NCI-H526 treated with DMSO at 0.1 percent for 48 hours (cell line): ENCODE results near the gene AUTS2.

ENCODE experiments used
- DNase-seq: peaks from one replicate; lab custom pipeline; 2025; lab: John Stamatoyannopoulos, UW

The AUTS2 gene

GRCh38 chr7:69624435-69625230, 26.4 kb downstream of the AUTS2 start:
- DNase-seq = no peak

DNA sequence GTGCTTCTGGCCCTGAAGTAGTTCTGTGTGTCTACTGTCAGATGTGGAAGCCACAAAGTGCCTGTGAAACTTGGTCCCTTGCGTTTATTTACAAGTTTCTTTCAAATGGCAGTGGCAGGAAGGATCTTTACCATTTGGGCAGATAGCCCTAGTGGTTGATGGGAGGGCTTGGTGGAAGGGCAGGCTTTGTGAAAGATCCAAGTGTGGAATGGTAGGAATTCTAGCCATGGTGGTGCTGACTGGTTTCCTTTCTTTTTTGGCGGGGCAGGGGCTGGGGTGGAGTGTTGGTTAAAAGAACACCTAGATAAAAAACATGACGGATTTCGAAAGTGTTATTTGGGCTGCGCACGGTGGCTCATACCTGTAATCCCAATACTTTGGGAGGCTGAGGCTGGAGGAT, 27.0 kb downstream of the AUTS2 start:
- no peak for DNase-seq

DNA sequence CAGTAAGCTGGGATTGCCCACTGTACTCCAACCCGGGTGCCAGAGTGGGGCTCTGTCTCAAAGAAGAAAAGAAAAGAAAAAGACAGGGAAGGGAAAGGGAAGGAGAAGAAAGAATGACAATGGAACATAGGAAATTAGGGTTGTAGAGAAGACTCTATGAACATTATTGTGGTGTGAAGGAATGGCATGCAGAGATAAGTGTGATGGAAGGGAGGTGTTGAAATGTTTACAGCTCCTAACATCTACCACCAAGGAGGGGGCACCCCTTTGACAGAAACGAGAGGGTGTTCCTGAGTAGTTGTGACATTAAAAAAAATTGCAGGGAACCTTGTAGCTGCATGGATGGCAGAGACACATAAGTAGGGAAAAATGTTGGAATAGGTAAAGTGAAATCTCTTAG, 27.5 kb downstream of the AUTS2 start:
- DNase-seq = no peak

DNA sequence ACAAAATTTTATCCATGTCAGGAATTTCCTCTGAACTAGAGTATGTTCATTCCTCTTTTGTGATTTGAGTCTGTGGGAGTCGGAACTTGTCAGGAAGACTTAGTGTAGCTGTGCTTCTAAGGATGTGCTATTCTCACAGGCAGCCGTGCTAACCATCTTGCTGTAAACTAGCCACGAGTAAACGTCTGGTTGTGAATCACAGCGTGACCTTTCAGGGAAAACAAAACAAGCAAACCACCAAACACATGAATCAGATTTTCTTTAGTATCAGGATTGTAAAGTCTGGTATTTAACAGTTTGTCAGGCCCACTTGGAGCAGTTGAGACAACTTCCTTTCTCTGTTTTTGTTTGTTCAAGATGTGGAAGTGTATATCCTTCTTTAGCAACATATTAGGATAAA, 32.0 kb downstream of the AUTS2 start:
- DNase-seq = no peak

DNA sequence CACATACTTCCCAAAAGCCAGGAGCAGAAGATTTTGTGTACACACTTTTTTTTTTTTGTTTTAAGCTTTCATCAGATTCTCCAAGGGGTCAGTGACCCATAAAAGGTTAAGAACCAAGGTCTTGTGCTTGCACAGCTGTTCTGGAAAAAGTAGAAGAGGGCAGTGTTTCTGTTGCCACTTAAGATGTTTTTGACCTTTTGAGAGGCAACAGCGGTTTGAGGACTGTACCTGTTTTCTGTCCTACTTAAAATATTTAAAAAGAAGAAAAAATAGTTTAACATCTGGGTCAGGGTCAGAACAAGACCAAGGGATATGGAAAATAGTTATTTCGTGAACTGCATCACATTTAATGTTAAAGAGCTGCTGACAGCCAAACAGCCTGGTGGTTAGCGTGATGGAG, 32.9 kb downstream of the AUTS2 start:
- DNase-seq = no peak

DNA sequence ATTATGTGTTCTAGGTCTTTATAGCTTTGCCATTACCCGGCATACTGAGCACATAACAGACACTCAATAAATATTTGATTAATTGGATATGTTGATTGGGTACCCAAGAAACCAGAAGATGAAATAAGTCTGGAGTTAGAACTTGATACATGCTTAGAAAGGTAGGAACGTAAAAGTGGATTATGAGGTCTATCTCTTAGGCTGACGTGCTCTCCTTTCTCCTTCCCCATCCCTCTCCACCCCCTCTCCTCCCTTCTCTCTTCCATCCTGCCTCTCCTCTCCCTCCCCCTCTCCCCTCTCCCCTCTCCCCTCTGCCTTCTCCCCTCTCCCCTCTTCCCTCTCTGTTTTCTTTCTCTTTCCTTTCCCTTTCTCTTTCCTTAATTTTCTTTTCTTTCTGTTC, 34.0 kb downstream of the AUTS2 start:
- no peak for DNase-seq

- no peak for DNase-seq
Measured at GRCh38 chr7:69633122-69633831, 35.0 kb downstream of the AUTS2 start.

- DNase-seq = no peak
Measured at GRCh38 chr7:69635555-69636185, 37.4 kb downstream of the AUTS2 start.

DNA sequence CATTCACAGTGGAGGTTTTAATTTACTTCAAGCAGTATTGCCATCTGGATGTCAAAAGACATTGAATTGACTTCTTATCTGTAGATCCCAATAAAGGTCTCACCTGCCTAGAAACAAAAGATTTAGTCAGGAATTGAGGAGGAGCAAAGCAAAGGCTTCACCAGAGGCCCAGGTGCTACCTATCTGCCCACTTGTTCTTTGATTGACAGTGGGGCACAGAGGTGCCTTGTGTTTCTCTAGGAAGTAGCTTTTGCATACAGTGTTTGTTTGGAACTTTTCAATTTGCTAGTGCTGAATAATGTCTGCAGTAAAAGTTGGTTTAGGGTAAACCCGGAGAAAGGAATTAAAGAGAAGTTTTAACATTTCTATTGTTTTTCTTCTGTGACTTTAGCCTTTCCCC, 40.4 kb downstream of the AUTS2 start:
- DNase-seq = no peak

GRCh38 chr7:69640216-69640615, 41.9 kb downstream of the AUTS2 start:
- DNase-seq = no peak

DNA sequence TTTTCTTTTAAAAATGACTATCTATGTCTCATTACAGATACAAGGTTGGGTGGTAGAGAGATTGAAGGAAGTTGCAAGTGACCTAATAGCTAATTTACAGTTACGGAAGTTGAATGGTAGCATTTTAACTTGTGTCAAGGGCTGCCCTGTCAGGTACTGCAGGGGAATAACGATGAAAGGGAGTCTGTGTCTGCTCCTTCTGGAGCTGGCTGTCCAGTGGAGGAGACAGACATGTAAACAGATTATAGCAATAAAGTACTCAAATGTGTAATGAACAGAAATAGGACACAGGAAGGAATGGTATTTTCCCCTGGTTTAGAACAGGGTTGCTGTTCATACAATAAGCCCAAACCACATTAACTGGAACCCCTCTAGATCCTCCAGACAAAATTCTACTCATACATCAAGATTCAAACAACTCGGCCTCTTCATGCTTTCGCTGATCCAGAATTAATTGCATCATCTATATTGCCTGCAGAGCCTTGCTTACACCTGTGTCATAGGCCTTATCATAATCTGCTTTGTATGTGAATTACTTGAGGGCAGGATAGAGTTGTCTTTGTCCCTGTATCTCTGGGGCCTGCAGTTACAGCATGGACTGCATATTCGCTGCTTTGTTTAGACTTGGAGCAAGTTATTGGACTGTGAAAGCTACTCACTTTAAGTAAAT, 42.8 kb downstream of the AUTS2 start:
- no peak for DNase-seq

DNA sequence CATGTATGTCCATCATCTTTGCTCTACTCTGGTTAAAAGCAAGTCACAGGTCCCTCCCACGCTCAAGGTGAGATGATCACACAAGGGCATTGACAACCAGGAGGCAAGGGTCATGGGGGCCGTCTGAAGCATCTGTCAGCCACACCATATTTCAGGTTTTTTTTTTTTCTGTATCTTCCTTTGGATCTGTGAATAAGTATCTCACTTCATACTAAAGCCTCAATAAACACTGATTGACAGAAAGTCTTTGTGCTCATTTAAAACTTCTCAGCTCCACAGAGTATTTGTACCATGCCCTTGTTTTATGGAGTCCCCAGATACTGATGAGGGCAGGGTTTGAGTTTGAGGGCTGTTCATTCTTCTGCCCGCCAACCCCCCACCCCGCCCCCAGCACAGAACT, 45.0 kb downstream of the AUTS2 start:
- DNase-seq = no peak

DNA sequence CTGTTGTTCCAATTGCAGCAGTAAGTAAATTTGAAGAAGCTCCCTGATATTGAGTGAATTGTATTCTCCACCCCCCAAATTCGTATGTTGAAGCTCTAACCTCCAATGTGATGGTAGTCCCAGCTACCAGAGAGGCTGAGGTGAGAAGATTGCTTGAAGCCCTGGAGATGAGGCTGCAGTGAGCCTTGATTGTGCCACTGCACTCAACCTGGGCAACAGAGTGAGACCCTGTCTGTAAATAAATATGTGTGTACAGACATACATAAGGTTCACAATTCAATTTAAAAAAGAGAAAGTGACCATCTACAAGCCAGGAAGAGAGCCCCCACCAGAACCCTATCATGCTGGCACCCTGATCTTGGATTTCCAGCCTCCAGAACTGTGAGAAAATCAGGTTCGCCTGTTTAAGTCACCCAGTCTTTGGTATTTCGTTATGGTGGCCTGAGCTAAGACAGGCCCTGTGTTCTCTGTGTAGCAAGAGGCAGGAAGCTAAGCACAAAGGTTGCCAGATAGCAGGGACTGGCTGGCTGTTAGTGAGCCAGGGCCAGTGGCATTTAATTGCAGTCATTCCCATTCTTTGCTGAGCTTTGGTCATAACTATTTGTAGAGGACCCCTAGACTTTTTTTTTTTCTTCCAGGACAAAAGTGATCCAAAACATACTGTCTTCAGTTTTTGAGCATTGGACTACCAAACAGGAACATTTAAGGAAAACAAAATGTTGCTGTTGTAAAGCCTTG, 45.6 kb downstream of the AUTS2 start:
- no peak for DNase-seq

GRCh38 chr7:69645683-69646082, 47.4 kb downstream of the AUTS2 start:
- DNase-seq = no peak

GRCh38 chr7:69651101-69651590, 52.9 kb downstream of the AUTS2 start:
- no peak for DNase-seq

GRCh38 chr7:69652947-69653701, 54.8 kb downstream of the AUTS2 start:
- DNase-seq = no peak

- no peak for DNase-seq
Measured at GRCh38 chr7:69653806-69654205, 55.5 kb downstream of the AUTS2 start.

DNA sequence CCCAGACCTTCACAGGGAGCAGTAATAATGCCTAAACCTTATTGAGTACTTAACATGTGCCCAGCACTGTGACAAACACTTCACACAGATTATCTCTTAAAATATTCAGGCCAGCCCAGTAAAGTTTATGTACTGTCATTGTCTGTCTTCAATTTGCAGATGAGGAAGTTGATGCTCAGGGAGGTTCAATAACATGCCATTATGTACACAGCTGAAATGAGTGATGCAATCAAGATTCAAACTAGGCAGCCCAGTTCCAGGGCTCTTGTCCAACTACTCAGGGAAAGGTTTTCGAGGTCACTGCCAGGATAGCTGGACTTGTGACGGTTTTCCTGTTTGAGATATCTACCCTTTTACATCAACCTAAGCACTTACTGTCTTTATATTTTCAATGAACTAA, 56.1 kb downstream of the AUTS2 start:
- DNase-seq = peak; percentile 48

GRCh38 chr7:69654849-69655707, 56.8 kb downstream of the AUTS2 start:
- peak; percentile 24 for DNase-seq

DNA sequence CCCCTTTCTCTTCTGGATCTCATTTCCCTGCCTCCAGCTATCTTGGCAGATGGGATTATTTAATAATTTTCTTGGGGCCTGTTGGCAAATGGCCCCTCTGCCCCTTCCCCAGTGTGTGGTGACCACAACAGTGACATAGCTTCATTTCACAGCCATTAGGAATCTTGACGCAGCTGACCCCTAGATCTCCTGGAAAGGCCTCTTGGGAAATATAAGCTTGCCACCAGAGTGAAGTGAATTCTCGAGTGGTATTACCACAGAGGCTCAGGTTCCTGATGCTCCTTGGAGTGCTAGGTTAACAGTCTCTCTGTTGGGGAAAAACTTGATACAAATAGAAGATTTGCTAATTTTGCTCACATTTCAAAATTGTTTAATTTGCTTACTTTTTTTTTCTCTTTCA, 57.8 kb downstream of the AUTS2 start:
- DNase-seq = no peak
